SK-N-SH treated with all-trans-retinoic acid at 6 μM for 48 hours (cell line): ENCODE results near the gene GXYLT1.
A peak's percentile ranks its signal among the peaks of the same experiment; 100 is the strongest.

ENCODE experiments used
- ATAC-seq: fragments of 200-7000 bp; cut with Tn5 transposase; 3 replicates; pipeline ENCODE4 v1.9.1; 2020; ENCODE audit warnings: mild to moderate bottlenecking, moderate library complexity
- ARNTL ChIP-seq: fragments of 450-650 bp; formaldehyde crosslinking; IDR thresholded peaks from 2 replicates; pipeline ENCODE4 v1.5.0; 2020; ENCODE audit warnings: low read depth, mild to moderate bottlenecking, moderate library complexity, borderline replicate concordance
- BACH2 ChIP-seq: fragments of 250-450 bp; sonication (Bioruptor Pico); IDR thresholded peaks from 2 replicates; pipeline ENCODE4 v1.9.0; 2021; ENCODE audit warnings: mild to moderate bottlenecking, borderline replicate concordance
- CREB5 ChIP-seq: fragments of 250-450 bp; sonication (Bioruptor Pico); IDR thresholded peaks from 2 replicates; pipeline ENCODE4 v1.5.1; 2020; ENCODE audit warnings: low read depth, mild to moderate bottlenecking, moderate library complexity
- CSDC2 ChIP-seq: fragments of 250-450 bp; sonication (Bioruptor Pico); IDR thresholded peaks from 2 replicates; pipeline ENCODE4 v1.5.0; 2020; ENCODE audit warnings: mild to moderate bottlenecking, moderate library complexity
- ESRRG ChIP-seq: fragments of 250-450 bp; sonication (Bioruptor Pico); IDR thresholded peaks from 2 replicates; pipeline ENCODE4 v1.6.1; 2021; ENCODE audit warnings: mild to moderate bottlenecking
- GLIS3 ChIP-seq: fragments of 250-450 bp; sonication (Bioruptor Pico); IDR thresholded peaks from 2 replicates; pipeline ENCODE4 v1.5.0; 2020; ENCODE audit warnings: mild to moderate bottlenecking, moderate library complexity
- ISL1 ChIP-seq: fragments of 250-450 bp; sonication (Bioruptor Pico); IDR thresholded peaks from 2 replicates; pipeline ENCODE4 v2.1.2; 2022; ENCODE audit warnings: mild to moderate bottlenecking, moderate library complexity
- POU6F1 ChIP-seq: fragments of 250-450 bp; sonication (Bioruptor Pico); IDR thresholded peaks from 2 replicates; pipeline ENCODE4 v1.8.0; 2021; ENCODE audit warnings: low read depth, mild to moderate bottlenecking, moderate library complexity, borderline replicate concordance
- PPARA ChIP-seq: fragments of 250-450 bp; sonication (Bioruptor Pico); IDR thresholded peaks from 2 replicates; pipeline ENCODE4 v1.5.0; 2020; ENCODE audit warnings: mild to moderate bottlenecking, borderline replicate concordance
- RARB ChIP-seq: fragments of 250-450 bp; sonication (Bioruptor Pico); IDR thresholded peaks from 2 replicates; pipeline ENCODE4 v1.8.0; 2021; ENCODE audit warnings: mild to moderate bottlenecking, moderate library complexity
- SNAI2 ChIP-seq: fragments of 250-450 bp; sonication (Bioruptor Pico); IDR thresholded peaks from 2 replicates; pipeline ENCODE4 v1.5.0; 2020; ENCODE audit warnings: mild to moderate bottlenecking, moderate library complexity
- TOX ChIP-seq: fragments of 250-450 bp; sonication (Bioruptor Pico); IDR thresholded peaks from 2 replicates; pipeline ENCODE4 v1.8.0; 2021; ENCODE audit warnings: mild to moderate bottlenecking, moderate library complexity, borderline replicate concordance
- TSHZ2 ChIP-seq: fragments of 250-450 bp; sonication (Bioruptor Pico); IDR thresholded peaks from 2 replicates; pipeline ENCODE4 v1.5.0; 2020; ENCODE audit warnings: mild to moderate bottlenecking, moderate library complexity
- ZC3H10 ChIP-seq: fragments of 250-450 bp; sonication (Bioruptor Pico); IDR thresholded peaks from 2 replicates; pipeline ENCODE4 v1.5.1; 2021; ENCODE audit warnings: mild to moderate bottlenecking, moderate library complexity
- ZFP3 ChIP-seq: fragments of 250-450 bp; sonication (Bioruptor Pico); IDR thresholded peaks from 2 replicates; pipeline ENCODE4 v1.5.0; 2020; ENCODE audit warnings: mild to moderate bottlenecking, moderate library complexity
- ZFP30 ChIP-seq: fragments of 450-650 bp; formaldehyde crosslinking; IDR thresholded peaks from 2 replicates; pipeline ENCODE4 v1.5.0; 2022; ENCODE audit warnings: mild to moderate bottlenecking, moderate library complexity
- ZNF565 ChIP-seq: fragments of 450-650 bp; formaldehyde crosslinking; conservative IDR thresholded peaks from 2 replicates; pipeline ENCODE4 v1.5.0; 2020; ENCODE audit warnings: low read depth, mild to moderate bottlenecking, moderate library complexity
- ZNF70 ChIP-seq: fragments of 450-650 bp; formaldehyde crosslinking; IDR thresholded peaks from 2 replicates; pipeline ENCODE4 v1.5.0; 2020; ENCODE audit warnings: mild to moderate bottlenecking, moderate library complexity
- ZNF8 ChIP-seq: fragments of 450-650 bp; formaldehyde crosslinking; IDR thresholded peaks from 2 replicates; pipeline ENCODE4 v1.5.0; 2020; ENCODE audit warnings: mild to moderate bottlenecking, moderate library complexity

The GXYLT1 gene

GRCh38 chr12:42104087-42104486, 40.6 kb downstream of the GXYLT1 start:
- TF ChIP-seq ZFP30 (CRISPR knock-in tag), result no peak
- no peak for TF ChIP-seq ISL1 (CRISPR knock-in tag)
- TF ChIP-seq RARB (CRISPR knock-in tag), result no peak
- TF ChIP-seq PPARA (CRISPR knock-in tag), result no peak
- TF ChIP-seq, all 23 proteins: peak for 0
- ATAC-seq, result peak; percentile 67

- TF ChIP-seq ZNF8 (CRISPR knock-in tag) (no peak), TOX (CRISPR knock-in tag) (no peak), TSHZ2 (CRISPR knock-in tag) (no peak), CREB5 (CRISPR knock-in tag) (no peak), ZFP30 (CRISPR knock-in tag) (no peak), RARB (CRISPR knock-in tag) (no peak), ESRRG (CRISPR knock-in tag) (no peak)
- ATAC-seq, result no peak
Measured at GRCh38 chr12:42103155-42103554, 41.5 kb downstream of the GXYLT1 start.

GRCh38 chr12:42102720-42103119, 42.0 kb downstream of the GXYLT1 start:
- no peak for ATAC-seq
- TF ChIP-seq GLIS3 (CRISPR knock-in tag) (no peak), TSHZ2 (CRISPR knock-in tag) (no peak), CSDC2 (CRISPR knock-in tag) (no peak), TOX (CRISPR knock-in tag) (no peak), ZNF70 (CRISPR knock-in tag) (no peak), ZFP30 (CRISPR knock-in tag) (no peak), ARNTL (CRISPR knock-in tag) (no peak), POU6F1 (CRISPR knock-in tag) (no peak), ZFP3 (CRISPR knock-in tag) (no peak), PPARA (CRISPR knock-in tag) (no peak), RARB (CRISPR knock-in tag) (no peak)

- no peak for ATAC-seq
- no peak for TF ChIP-seq BACH2 (CRISPR knock-in tag)
- TF ChIP-seq ESRRG (CRISPR knock-in tag), result no peak
- no peak for TF ChIP-seq SNAI2 (CRISPR knock-in tag)
- no peak for TF ChIP-seq POU6F1 (CRISPR knock-in tag)
- no peak for TF ChIP-seq ZNF565 (CRISPR knock-in tag)
- no peak for TF ChIP-seq ZC3H10 (CRISPR knock-in tag)
- TF ChIP-seq PPARA (CRISPR knock-in tag), result no peak
- TF ChIP-seq ZFP3 (CRISPR knock-in tag), result no peak
- TF ChIP-seq TOX (CRISPR knock-in tag), result no peak
- no peak for TF ChIP-seq CSDC2 (CRISPR knock-in tag)
- TF ChIP-seq GLIS3 (CRISPR knock-in tag), result no peak
- no peak for TF ChIP-seq ARNTL (CRISPR knock-in tag)
Measured at GRCh38 chr12:42099433-42099832, 45.2 kb downstream of the GXYLT1 start.
